A549 treated with Mapracorat at 1 μM for 4 hours (cell line): ENCODE results near the gene KNSTRN. TPM values are rescaled to one million over a fixed set of nuclear protein-coding genes. Genes with fewer than 3 reads are reported as not detected.

Experiments used
- total RNA-seq: library from RNA; stranded (reverse); fragments of 200-300 nt; extraction: Qiagen RNA extraction; gene quantifications from 5 replicates; pipeline ENCODE4 v1.2.3, GENCODE V29; 2022

Gene KNSTRN, protein sequence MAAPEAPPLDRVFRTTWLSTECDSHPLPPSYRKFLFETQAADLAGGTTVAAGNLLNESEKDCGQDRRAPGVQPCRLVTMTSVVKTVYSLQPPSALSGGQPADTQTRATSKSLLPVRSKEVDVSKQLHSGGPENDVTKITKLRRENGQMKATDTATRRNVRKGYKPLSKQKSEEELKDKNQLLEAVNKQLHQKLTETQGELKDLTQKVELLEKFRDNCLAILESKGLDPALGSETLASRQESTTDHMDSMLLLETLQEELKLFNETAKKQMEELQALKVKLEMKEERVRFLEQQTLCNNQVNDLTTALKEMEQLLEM
- 45.3 to 54.4 TPM (median 51.5 TPM) in 5 replicates for total RNA-seq

DNA sequence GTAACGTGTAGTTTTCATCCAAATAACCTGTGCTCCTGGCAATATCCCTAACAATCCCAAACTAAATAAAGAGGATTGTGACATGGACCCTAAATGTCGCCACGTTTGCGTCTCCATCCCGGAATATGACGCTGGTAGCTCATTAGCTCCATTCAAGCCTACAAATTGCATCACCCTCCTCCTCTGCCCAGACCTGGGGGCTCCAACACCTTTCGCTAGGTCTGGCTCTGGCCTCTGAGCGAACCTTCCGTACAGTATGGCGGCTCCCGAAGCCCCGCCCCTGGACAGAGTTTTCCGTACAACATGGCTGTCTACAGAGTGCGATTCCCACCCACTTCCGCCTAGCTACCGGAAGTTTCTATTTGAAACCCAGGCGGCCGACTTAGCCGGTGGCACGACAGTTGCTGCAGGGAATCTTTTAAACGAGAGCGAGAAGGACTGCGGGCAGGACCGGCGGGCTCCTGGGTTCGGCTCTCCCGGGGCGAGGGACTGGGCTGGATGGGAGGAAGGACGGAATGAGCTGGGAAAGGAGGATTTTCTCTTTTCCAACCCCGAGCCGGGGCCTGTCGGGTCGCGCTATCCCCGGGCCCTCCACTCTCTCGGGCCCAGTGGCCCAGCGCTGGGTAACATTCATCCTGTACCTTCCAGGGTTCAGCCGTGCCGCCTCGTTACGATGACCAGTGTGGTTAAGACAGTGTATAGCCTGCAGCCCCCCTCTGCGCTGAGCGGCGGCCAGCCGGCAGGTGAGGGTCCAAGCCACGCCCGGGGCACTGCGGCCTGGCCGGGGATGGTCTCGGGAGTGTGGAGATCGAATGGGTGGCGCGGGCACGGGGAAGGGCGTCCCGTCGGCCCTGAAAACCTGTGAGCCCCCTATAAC, at the start of gene KNSTRN:
Gene KNSTRN (plus strand): TSS at position 142 of the 877 bp plus-strand sequence. CDS start 115 bp downstream, at position 257.

DNA sequence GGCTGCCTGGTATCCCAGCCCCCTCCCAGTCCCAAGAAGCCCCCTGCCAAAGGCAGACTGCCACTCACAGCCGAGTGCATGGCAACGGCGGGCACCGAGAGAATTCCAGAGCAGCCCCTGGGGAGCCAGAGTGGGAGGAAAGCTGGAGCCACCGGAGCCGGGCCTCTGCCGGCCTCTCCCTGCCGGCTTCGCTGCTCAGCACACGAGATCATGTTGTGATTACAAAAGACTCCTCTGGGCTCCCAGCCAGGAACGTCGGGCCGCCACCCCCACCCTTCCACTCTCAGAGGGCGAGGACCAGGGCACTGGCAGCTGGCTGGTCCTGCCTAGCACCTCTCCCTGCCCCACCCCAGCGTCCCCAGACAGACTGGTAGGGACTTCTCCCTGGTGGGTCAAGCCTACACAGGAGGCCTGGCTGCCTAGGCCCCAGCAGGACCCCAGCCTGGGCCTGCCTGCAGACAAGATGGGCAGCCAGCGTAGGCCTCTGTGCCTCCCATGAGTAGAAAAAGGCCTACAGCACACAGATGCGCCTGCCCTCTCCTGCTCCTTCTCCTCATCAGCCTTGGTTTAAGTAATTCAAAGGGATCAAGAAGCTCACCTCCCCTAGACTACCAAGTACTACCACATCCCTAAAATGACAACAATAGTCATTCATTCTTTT, 41.7 kb upstream of the KNSTRN start, which contains the start of gene CCDC9B:
Gene CCDC9B (minus strand): TSS at position 200 of the 661 bp plus-strand sequence. CDS start 120 bp downstream, at position 80.

DNA sequence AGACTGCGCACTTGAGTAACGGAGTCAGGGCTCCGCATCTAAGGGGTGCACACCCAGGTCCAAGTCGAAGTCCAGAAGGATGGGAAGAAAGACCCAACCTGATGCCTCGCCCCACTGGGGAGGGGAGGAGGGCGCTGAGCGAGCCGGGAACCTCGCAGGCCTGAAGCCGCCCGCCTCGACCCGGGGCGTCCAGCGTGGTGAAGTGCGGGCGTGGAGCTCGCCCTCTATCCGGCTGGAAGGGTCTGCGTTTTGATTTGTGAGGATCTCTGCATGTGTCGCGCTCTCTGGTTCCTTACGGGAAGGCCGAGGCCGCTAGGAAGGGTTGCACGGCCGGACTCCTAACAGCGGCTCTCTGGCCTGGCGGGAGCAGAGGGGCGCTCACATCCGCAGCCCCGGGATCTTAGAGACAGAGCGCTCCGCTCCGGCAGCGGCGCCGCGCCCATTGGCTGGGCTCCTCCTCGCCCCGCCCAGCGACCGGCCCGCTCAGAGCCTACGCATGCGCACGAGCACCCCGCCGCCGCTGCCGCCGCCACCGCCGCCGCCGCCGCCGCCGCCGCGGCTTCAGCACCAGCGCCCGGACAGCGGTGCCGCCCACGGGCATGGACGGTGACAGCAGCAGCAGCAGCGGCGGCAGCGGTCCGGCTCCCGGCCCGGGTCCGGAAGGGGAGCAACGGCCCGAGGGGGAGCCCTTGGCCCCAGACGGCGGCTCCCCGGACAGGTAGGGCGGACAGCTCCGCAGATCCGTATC, 24.6 kb upstream of the KNSTRN start, which contains the start of gene DISP2:
Gene DISP2 (plus strand): TSS at position 497 of the 748 bp plus-strand sequence. CDS start 103 bp downstream, at position 600.

DNA sequence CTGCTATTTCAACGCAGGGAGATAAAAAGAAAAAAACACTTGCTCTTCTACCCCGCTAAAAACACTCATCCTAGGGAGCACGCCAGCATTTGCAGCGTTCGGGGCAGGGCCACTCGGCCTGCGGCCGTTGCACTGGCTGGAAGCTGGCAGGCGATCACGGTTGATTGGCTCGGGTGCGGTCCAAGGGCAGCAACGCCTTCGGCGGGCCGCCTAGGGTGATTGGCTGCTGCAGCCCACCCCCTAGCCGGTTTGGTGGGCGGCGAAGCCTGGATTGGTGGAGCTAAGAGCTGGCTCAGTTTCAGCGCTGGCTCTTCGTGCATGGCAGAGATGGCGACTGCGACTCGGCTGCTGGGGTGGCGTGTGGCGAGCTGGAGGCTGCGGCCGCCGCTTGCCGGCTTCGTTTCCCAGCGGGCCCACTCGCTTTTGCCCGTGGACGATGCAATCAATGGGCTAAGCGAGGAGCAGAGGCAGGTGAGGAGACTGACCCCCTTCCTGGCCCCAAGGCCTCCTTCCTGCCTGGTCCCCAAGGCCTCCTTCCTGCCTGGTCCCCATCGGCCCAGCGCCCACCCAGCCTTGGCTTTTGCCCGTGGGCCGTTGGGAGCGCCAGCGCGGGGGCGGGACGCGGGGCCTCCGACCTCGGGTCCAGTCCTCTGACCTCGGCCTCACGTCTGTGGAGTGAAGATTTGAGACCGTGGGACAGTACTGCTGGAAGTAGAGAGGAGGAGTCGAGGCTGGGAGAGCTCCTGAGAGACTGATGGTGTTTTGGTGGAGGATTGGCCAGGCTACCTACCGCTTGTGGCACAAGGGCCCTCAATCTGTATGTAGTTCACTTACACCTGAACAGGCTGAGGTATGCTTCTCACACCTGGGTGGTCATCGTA, 23.2 kb downstream of the KNSTRN start, which contains the start of gene IVD:
Gene IVD (plus strand): TSS at position 295 of the 881 bp plus-strand sequence. CDS start 33 bp downstream, at position 328.

DNA sequence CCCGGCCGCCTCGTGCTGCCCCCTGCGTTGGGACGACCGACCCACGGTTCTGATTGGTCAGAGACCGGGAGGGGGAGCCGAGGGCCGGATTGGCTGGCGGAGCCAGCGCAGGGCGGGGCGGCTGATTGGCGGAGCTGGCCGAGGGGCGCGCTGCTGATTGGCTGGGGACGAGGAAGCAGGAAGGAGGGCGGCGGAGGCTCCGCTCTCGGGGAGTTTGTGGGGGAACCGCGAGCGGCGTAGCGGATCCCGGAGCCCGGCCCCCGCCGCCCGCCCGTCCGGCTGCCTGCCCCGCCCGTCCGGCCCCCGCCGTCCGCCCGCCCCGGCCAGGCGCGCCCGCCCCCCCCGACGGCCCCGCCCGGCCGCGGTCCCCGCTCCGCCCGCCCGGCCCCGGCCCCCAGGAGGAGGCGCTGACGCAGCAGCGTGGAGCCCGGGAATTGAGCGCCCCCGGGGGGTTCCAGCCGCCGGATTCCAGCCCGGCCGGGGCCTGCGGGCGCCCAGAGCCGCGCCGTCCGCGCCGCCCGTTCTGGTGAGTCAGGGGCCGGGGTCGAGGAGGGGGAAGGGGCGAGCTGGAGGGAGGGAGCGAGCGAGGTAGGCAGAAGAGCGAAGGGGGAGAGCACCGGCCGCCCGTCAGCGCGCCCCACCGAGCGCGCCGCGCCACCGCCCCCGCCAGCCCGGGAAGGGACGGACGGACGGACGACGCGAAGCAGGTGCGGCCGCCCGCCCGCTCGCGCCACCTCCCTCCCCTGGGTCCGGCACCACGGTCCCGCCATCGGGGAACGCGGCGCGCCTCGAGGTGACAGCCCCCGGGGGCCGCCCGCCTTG, 58.4 kb downstream of the KNSTRN start, which contains the start of gene BAHD1:
Gene BAHD1 (plus strand): TSS at position 211 of the 822 bp plus-strand sequence. CDS start 17,512 bp downstream, outside the sequence.

Other genes starting within 250 kb of the KNSTRN start
- gene BUB1B, start 221.7 kb upstream of the KNSTRN start, total RNA-seq = 24.0 to 29.7 TPM (median 27.8 TPM) in 5 replicates
- 0.43 to 0.86 TPM (median 0.60 TPM) in 5 replicates for gene PAK6, start 143.7 kb upstream of the KNSTRN start, total RNA-seq
- 0.15 to 0.40 TPM (median 0.32 TPM) in 4 of 5 replicates, not detected in the other for gene ANKRD63, start 99.7 kb upstream of the KNSTRN start, total RNA-seq
- gene PLCB2, start 74.8 kb upstream of the KNSTRN start, total RNA-seq = 0.51 to 1.1 TPM (median 0.77 TPM) in 5 replicates
- gene INAFM2, start 59.0 kb upstream of the KNSTRN start, total RNA-seq = 5.2 to 6.8 TPM (median 6.4 TPM) in 5 replicates
- gene CCDC9B, start 41.8 kb upstream of the KNSTRN start, total RNA-seq = 17.1 to 25.1 TPM (median 20.2 TPM) in 5 replicates
- not detected in 5 replicates for gene PHGR1, start 31.7 kb upstream of the KNSTRN start, total RNA-seq
- 0.64 to 2.6 TPM (median 1.0 TPM) in 5 replicates for gene DISP2, start 24.5 kb upstream of the KNSTRN start, total RNA-seq
- gene IVD, start 23.1 kb downstream of the KNSTRN start, total RNA-seq = 10.7 to 14.2 TPM (median 12.5 TPM) in 5 replicates
- 10.4 to 12.3 TPM (median 11.6 TPM) in 5 replicates for gene BAHD1, start 58.2 kb downstream of the KNSTRN start, total RNA-seq
- gene CHST14, start 88.3 kb downstream of the KNSTRN start, total RNA-seq = 14.2 to 19.8 TPM (median 18.8 TPM) in 5 replicates
- gene CCDC32, start 182.3 kb downstream of the KNSTRN start, total RNA-seq = 11.9 to 17.7 TPM (median 15.5 TPM) in 5 replicates
- gene RPUSD2, start 186.6 kb downstream of the KNSTRN start, total RNA-seq = 13.3 to 15.7 TPM (median 15.3 TPM) in 5 replicates
- gene KNL1, start 211.5 kb downstream of the KNSTRN start, total RNA-seq = 5.3 to 7.2 TPM (median 6.8 TPM) in 5 replicates